ENCODE measurements around the gene ZNF28.
"Not testable (repeated sequence)": the region's sequence is repeated elsewhere in the genome, so short reads cannot be mapped to it uniquely, and the experiment has no call there.

DNA sequence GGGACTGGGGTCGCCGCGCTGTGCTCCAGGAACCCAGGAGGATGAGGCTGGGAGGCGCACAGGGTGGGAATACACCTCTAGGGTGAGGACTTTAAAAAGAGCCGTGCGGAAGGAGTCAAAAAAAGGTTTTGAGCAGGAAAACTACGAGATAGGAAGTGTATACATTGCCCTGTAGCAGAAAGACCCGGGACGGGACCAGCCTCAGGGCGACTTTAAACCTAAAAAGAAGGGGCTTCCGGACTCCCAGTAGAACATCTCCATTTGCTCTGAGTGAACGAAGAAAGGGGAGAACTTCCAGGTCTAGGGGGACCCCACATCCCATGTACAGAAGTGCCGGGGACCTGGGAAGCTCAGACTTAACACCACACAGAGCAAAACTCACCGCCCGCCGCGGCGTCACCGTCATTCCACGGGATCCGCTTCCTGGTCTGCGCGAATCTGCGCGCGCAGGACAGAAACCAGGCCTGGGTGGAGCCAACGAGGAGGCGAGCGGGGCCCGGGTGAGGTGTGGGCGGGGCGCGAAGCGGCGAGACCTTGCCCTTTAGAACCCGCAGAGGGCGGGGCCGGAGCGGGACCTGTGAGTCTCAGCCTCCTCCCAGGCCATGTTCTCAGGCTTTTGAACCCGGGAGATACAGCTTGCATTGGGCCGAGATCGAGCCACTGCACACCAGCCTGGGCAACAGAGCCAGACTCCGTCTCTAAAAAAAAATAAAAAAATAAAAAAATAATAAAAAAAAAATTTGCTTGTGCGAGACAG, at the start of gene ZNF28:
- TF ChIP-seq, protein P1, sequence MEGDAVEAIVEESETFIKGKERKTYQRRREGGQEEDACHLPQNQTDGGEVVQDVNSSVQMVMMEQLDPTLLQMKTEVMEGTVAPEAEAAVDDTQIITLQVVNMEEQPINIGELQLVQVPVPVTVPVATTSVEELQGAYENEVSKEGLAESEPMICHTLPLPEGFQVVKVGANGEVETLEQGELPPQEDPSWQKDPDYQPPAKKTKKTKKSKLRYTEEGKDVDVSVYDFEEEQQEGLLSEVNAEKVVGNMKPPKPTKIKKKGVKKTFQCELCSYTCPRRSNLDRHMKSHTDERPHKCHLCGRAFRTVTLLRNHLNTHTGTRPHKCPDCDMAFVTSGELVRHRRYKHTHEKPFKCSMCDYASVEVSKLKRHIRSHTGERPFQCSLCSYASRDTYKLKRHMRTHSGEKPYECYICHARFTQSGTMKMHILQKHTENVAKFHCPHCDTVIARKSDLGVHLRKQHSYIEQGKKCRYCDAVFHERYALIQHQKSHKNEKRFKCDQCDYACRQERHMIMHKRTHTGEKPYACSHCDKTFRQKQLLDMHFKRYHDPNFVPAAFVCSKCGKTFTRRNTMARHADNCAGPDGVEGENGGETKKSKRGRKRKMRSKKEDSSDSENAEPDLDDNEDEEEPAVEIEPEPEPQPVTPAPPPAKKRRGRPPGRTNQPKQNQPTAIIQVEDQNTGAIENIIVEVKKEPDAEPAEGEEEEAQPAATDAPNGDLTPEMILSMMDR (IDR thresholded peaks at IDR 0.05), result not testable (repeated sequence)
- peak in 1 of 3 donors; percentile 34 for TF ChIP-seq POLR2AphosphoS5 (IDR thresholded peaks at IDR 0.05)

All from stomach (tissue), 4 donors.